ENCODE measurements around the gene NHEJ1. TPM values are rescaled to one million over a fixed set of nuclear protein-coding genes. Genes with fewer than 3 reads are reported as not detected.

NHEJ1 gene
- total and polyA plus RNA-seq, 2 of the 13 experiments (the other 11 are each of a cell fraction or from before 2014, with no cell fraction given), result 30.0 to 30.7 TPM

- TF ChIP-seq ZFY (CRISPR knock-in tag; IDR thresholded peaks at IDR 0.05), result peak; percentile 14; the same call in 1 of the 2 replicates
- no peak for TF ChIP-seq ZNF383 (CRISPR knock-in tag; IDR thresholded peaks at IDR 0.05; ENCODE audit: borderline replicate concordance)
- no peak for TF ChIP-seq TGIF2 (CRISPR knock-in tag; IDR thresholded peaks at IDR 0.05)
- TF ChIP-seq EEA1 (CRISPR knock-in tag; IDR thresholded peaks at IDR 0.05; ENCODE audit: borderline replicate concordance), result no peak
- no peak for TF ChIP-seq ATRX (CRISPR knock-in tag; IDR thresholded peaks at IDR 0.05; ENCODE audit: borderline replicate concordance)
- TF ChIP-seq ZNF883 (CRISPR knock-in tag; IDR thresholded peaks at IDR 0.05; ENCODE audit: not compliant biosample characterization), result no peak
- no peak for TF ChIP-seq MLLT10 (CRISPR knock-in tag; IDR thresholded peaks at IDR 0.05)
- no peak; the same call in 1 of the 2 replicates for TF ChIP-seq HIC2 (CRISPR knock-in tag; IDR thresholded peaks at IDR 0.05; ENCODE audit: low read depth)
- no peak for TF ChIP-seq KLF16 (CRISPR knock-in tag; IDR thresholded peaks at IDR 0.05)
- TF ChIP-seq HNRNPL (IDR thresholded peaks at IDR 0.05; ENCODE audit: low read depth, low read length), result 0 out of 2 replicates have a peak, but pooled peaks have one; percentile 9
- TF ChIP-seq, protein P1, sequence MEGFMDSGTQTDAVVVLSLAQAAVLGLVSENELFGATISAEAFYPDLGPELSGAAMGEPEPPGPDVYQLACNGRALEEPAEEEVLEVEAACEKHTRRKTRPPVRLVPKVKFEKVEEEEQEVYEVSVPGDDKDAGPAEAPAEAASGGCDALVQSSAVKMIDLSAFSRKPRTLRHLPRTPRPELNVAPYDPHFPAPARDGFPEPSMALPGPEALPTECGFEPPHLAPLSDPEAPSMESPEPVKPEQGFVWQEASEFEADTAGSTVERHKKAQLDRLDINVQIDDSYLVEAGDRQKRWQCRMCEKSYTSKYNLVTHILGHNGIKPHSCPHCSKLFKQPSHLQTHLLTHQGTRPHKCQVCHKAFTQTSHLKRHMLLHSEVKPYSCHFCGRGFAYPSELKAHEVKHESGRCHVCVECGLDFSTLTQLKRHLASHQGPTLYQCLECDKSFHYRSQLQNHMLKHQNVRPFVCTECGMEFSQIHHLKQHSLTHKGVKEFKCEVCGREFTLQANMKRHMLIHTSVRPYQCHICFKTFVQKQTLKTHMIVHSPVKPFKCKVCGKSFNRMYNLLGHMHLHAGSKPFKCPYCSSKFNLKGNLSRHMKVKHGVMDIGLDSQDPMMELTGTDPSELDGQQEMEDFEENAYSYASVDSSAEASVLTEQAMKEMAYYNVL (CRISPR knock-in tag; IDR thresholded peaks at IDR 0.05; ENCODE audit: borderline replicate concordance), result no peak
- TF ChIP-seq PHF20 (CRISPR knock-in tag; IDR thresholded peaks at IDR 0.05), result 0 out of 2 replicates have a peak, but pooled peaks have one; percentile 35
- no peak for TF ChIP-seq ZNF530 (CRISPR knock-in tag; IDR thresholded peaks at IDR 0.05; ENCODE audit: low read depth)
- TF ChIP-seq DR1 (CRISPR knock-in tag; IDR thresholded peaks at IDR 0.05), result no peak
- no peak for TF ChIP-seq SOX13 (IDR thresholded peaks at IDR 0.05)
- TF ChIP-seq SOX13 (CRISPR knock-in tag; conservative IDR thresholded peaks at IDR 0.05 in 1 of 2, IDR thresholded peaks at IDR 0.05 in 1 of 2), result peak in 1 of 2 experiments; percentile 42; a peak in 1 of 4 replicates
- peak; percentile 88 for TF ChIP-seq CREB1 (IDR thresholded peaks at IDR 0.05)
- TF ChIP-seq CREB1 (CRISPR knock-in tag; IDR thresholded peaks at IDR 0.05), result no peak
- no peak for TF ChIP-seq FOXP1 (IDR thresholded peaks at IDR 0.05)
- TF ChIP-seq FOXP1 (CRISPR knock-in tag; IDR thresholded peaks at IDR 0.05), result no peak
- 0 out of 2 replicates have a peak, but pooled peaks have one; percentile 31 for TF ChIP-seq ATF7-NPFF (CRISPR knock-in tag; IDR thresholded peaks at IDR 0.05; ENCODE audit: low read depth)
- TF ChIP-seq ZNF33B (CRISPR knock-in tag; IDR thresholded peaks at IDR 0.05), result no peak
- peak; percentile 27; the same call in 1 of the 2 replicates for TF ChIP-seq ZNF253 (CRISPR knock-in tag; IDR thresholded peaks at IDR 0.05; ENCODE audit: borderline replicate concordance)
- peak; percentile 24; the same call in 1 of the 2 replicates for TF ChIP-seq ZNF724P (CRISPR knock-in tag; IDR thresholded peaks at IDR 0.05; ENCODE audit: borderline replicate concordance)
- TF ChIP-seq MTERF4 (CRISPR knock-in tag; IDR thresholded peaks at IDR 0.05), result no peak
- no peak for TF ChIP-seq PRPF4 (IDR thresholded peaks at IDR 0.05; ENCODE audit: low read depth, low read length, poor library complexity, severe bottlenecking)
Measured at GRCh38 chr2:219060821-219061791, 99.5 kb downstream of the NHEJ1 start, which contains the start of gene IHH (continued).

All from HepG2 (cell line).